Hepatocyte (in vitro differentiated cells): ENCODE measurements around the gene SH3BP2. TPM values are rescaled to one million over a fixed set of nuclear protein-coding genes. Genes with fewer than 3 reads are reported as not detected.
A peak's percentile ranks its signal among the peaks of the same experiment; 100 is the strongest.

ENCODE experiments used
- DNase-seq: peaks from one replicate; pipeline ENCODE4 v3.0.0-alpha.2; 2016; ENCODE audit warnings: low spot score
- H2AFZ ChIP-seq: fragments of 200-600 bp; sonication (generic); 2 replicates; pipeline ENCODE4 v1.6.0; 2016; ENCODE audit warnings: antibody characterized with exemption, mild to moderate bottlenecking
- H3K27ac ChIP-seq: fragments of 200-600 bp; sonication (generic); 2 replicates; pipeline ENCODE4 v1.5.1; 2016; ENCODE audit warnings: mild to moderate bottlenecking
- H3K27me3 ChIP-seq: fragments of 200-600 bp; sonication (generic); 2 replicates; pipeline ENCODE4 v1.6.1; 2016
- H3K36me3 ChIP-seq: fragments of 200-600 bp; sonication (generic); replicated peaks from 2 replicates; pipeline ENCODE4 v1.5.1; 2016; ENCODE audit warnings: low read depth; ENCODE audit not compliant: insufficient read depth
- H3K4me1 ChIP-seq: fragments of 200-600 bp; sonication (generic); 2 replicates; pipeline ENCODE4 v1.5.1; 2016; ENCODE audit warnings: mild to moderate bottlenecking, moderate library complexity; ENCODE audit not compliant: insufficient read depth
- H3K4me2 ChIP-seq: fragments of 200-600 bp; sonication (generic); 2 replicates; pipeline ENCODE4 v1.6.0; 2016
- H3K4me3 ChIP-seq: fragments of 200-600 bp; sonication (generic); 2 replicates; pipeline ENCODE4 v1.5.1; 2016; ENCODE audit warnings: mild to moderate bottlenecking
- H3K79me2 ChIP-seq: fragments of 200-600 bp; sonication (generic); 2 replicates; pipeline ENCODE4 v1.6.0; 2017; ENCODE audit warnings: mild to moderate bottlenecking
- H3K9me2 ChIP-seq: fragments of 200-600 bp; sonication (generic); replicated peaks from 2 replicates; pipeline ENCODE4 v1.6.0; 2017; ENCODE audit warnings: mild to moderate bottlenecking; ENCODE audit not compliant: insufficient read depth
- H3K9me3 ChIP-seq: fragments of 200-600 bp; sonication (generic); 2 replicates; pipeline ENCODE4 v1.5.1; 2016; ENCODE audit warnings: low read depth, mild to moderate bottlenecking
- H4K20me1 ChIP-seq: fragments of 200-600 bp; sonication (generic); 2 replicates; pipeline ENCODE4 v1.6.0; 2016; ENCODE audit warnings: mild to moderate bottlenecking; ENCODE audit not compliant: insufficient read depth, poor library complexity, severe bottlenecking
- CTCF ChIP-seq: fragments of 200-600 bp; sonication (generic); IDR thresholded peaks from 2 replicates; pipeline ENCODE4 v1.5.1; 2016; ENCODE audit warnings: antibody characterized with exemption, mild to moderate bottlenecking; ENCODE audit not compliant: poor library complexity
- EZH2 ChIP-seq: fragments of 200-600 bp; sonication (generic); IDR thresholded peaks from 2 replicates; pipeline ENCODE4 v1.6.1; 2016; ENCODE audit warnings: antibody characterized with exemption, mild to moderate bottlenecking, borderline replicate concordance
- EZH2phosphoT487 ChIP-seq: fragments of 200-600 bp; sonication (generic); IDR thresholded peaks from one replicate; pipeline ENCODE4 v1.6.1; 2018; ENCODE audit warnings: antibody characterized with exemption, mild to moderate bottlenecking, low read depth, moderate library complexity; ENCODE audit not compliant: unreplicated experiment, severe bottlenecking
- WGBS: methylation state at CpG from one replicate; pipeline ENCODE4 v1.1.6; 2016; ENCODE audit warnings: low lambda C conversion rate; ENCODE audit errors: missing lambda C conversion rate; 5-methylcytosine and 5-hydroxymethylcytosine counted together
- polyA plus RNA-seq: library from polyadenylated mRNA; unstranded; fragments of >200 nt; fragmentation: Nextera tagmentation; extraction: Ambion mirVana; gene quantifications from 2 replicates; pipeline ENCODE4 v1.2.1, GENCODE V29; 2016
- total RNA-seq: library from RNA; depleted of rRNA; stranded (reverse); fragments of >200 nt; gene quantifications from 2 replicates; pipeline ENCODE4 v1.2.3, GENCODE V29; 2014

Gene SH3BP2
- total and polyA plus RNA-seq, 2 experiments from 2014 or later: 24.3 to 25.7 TPM

- no peaks in the 10 kb centered on the region for H3K9me3 ChIP-seq
- no peaks in the 10 kb centered on the region for H3K36me3 ChIP-seq
- H3K4me3 ChIP-seq: no peak overlapping the region
- peaks cover 2% of the 10 kb centered on the region for H3K79me2 ChIP-seq
- no peaks in the 10 kb centered on the region for H3K27me3 ChIP-seq
- DNase-seq: no peak
- H3K4me2 ChIP-seq: no peak overlapping the region
- H3K9me2 ChIP-seq: no peaks in the 10 kb centered on the region
- no peak overlapping the region for H3K27ac ChIP-seq
- TF ChIP-seq CTCF (no peak), EZH2 (no peak), EZH2phosphoT487 (no peak)
- H4K20me1 ChIP-seq: no peaks in the 10 kb centered on the region
- 95% methylated on average over 5 of the region's 5 CpGs for WGBS
- no peak overlapping the region for H2AFZ ChIP-seq
- H3K4me1 ChIP-seq: peaks cover 8% of the 10 kb centered on the region
Measured at GRCh38 chr4:2789351-2789750, 3.5 kb upstream of the SH3BP2 start.

GRCh38 chr4:2789793-2790582 lies 2.9 kb upstream of the SH3BP2 start:
- H2AFZ ChIP-seq: no peak overlapping the region
- 90% methylated on average over 23 of the region's 24 CpGs for WGBS
- no peaks in the 10 kb centered on the region for H3K9me2 ChIP-seq
- DNase-seq: peak; percentile 3
- no peaks in the 10 kb centered on the region for H3K36me3 ChIP-seq
- TF ChIP-seq EZH2: no peak
- TF ChIP-seq CTCF: no peak
- TF ChIP-seq EZH2phosphoT487: no peak
- H4K20me1 ChIP-seq: no peaks in the 10 kb centered on the region
- H3K4me3 ChIP-seq: no peak overlapping the region
- H3K27ac ChIP-seq: no peak overlapping the region
- no peaks in the 10 kb centered on the region for H3K27me3 ChIP-seq
- no peaks in the 10 kb centered on the region for H3K9me3 ChIP-seq
- H3K79me2 ChIP-seq: peaks cover 4% of the 10 kb centered on the region
- H3K4me1 ChIP-seq: peaks cover 15% of the 10 kb centered on the region
- H3K4me2 ChIP-seq: no peak overlapping the region

- Histone ChIP-seq H3K4me2 (no peak overlapping the region), H2AFZ (no peak overlapping the region), H3K27ac (no peak overlapping the region), H3K79me2 (peaks cover 13% of the 10 kb centered on the region), H3K9me3 (no peaks in the 10 kb centered on the region), H3K4me3 (no peak overlapping the region), H3K27me3 (no peaks in the 10 kb centered on the region), H3K36me3 (no peaks in the 10 kb centered on the region), H3K4me1 (peaks cover 21% of the 10 kb centered on the region), H3K9me2 (no peaks in the 10 kb centered on the region), H4K20me1 (no peaks in the 10 kb centered on the region)
- WGBS: 88% methylated on average over 19 of the region's 19 CpGs
- TF ChIP-seq EZH2: no peak
- TF ChIP-seq EZH2phosphoT487: no peak
- peak; percentile 5 for DNase-seq
Measured at GRCh38 chr4:2790583-2791517, 2.0 kb upstream of the SH3BP2 start.
